ENCODE data around the gene GOLGA6A. TPM values are rescaled to one million over a fixed set of nuclear protein-coding genes. Genes with fewer than 3 reads are reported as not detected.

GOLGA6A gene
- total and polyA plus RNA-seq, 9 of the 15 experiments (the other 6 are each of a cell fraction or from before 2014, with no cell fraction given) = not detected

DNA sequence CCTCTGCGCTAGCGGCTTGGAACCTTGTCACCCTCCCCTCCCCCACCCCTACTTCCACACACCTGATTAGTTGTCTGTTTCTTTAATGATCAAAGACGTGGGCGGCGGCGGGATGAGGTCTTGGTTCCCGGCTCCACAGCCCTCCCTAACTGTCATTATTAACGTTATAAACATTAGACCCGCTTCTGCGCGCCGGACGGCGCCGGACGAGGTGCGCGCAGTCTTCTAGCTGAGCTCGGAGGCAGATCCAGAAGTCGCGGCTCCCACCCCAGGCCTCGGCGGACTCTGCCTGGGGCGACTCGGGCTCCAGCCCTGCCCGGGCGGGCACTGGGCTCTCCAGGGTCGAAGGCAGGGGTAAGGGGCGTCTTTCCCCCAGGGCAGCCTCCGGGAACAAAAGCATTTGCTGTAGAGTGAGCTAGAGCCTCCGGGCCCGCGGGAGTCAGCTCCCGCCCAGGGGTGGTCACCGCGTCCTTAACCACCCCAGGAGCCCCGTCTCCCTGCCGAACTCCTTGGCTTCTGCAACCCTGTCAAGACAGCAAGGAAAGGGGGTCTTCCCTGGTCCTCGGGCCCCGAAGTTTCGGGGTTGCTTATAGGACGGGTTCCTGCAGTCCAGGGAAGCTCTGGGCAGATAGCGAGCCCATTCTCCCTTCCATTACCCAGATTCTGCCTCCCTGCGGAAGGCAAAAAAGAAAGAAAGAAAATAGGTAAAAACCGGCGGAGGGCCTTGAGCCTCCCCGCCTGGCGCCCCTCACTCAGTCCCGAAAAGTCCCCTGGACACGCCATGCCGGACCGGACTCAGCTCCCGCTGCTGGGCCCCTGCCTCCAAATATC lies 45.8 kb upstream of the GOLGA6A start:
- ChIA-PET POLR2A (interaction anchor here (0.6 kb wide), 1 partner anchor 148 kb away, joined by 3 read pairs; no protein-coding TSS in a partner anchor), CTCF (ENCODE audit: low intra/inter-chr PET ratio) (interaction anchor here (0.6 to 6.2 kb wide), 2 partner anchors 165 to 194 kb away, joined by 3 to 37 read pairs; no protein-coding TSS in a partner anchor)
- Histone ChIP-seq H2AFZ (ENCODE audit: low read depth, low read length) (no peak overlapping the region), H3K36me3 (ENCODE audit: control insufficient read depth, insufficient read depth, low read length) (no peaks in the 10 kb centered on the region), H3K4me2 (ENCODE audit: insufficient read depth, low read length) (no peak overlapping the region), H4K20me1 (replicated peaks; ENCODE audit: control insufficient read depth, insufficient read depth, low read length) (no peaks in the 10 kb centered on the region; the same call in 1 of the 2 replicates), H3K27ac (ENCODE audit: extremely low read depth, low read depth, low read length) (no peak overlapping the region), H3K4me1 (replicated peaks in 1 of 2; ENCODE audit: control insufficient read depth in 2 of 2, insufficient read depth in 2 of 2, low read length in 2 of 2) (peaks cover 0 to 28% of the 10 kb centered on the region in 2 experiments; a peak in 2 of 5 replicates), H3K27me3 (ENCODE audit: control insufficient read depth in 2 of 2, insufficient read depth in 2 of 2, low read length in 2 of 2) (peaks cover 40 to 67% of the 10 kb centered on the region in 2 experiments), H3K79me2 (ENCODE audit: control insufficient read depth, insufficient read depth, low read length) (no peaks in the 10 kb centered on the region), H3K4me3 (no peak overlapping the region), H3K9me3 (replicated peaks; ENCODE audit: control insufficient read depth, insufficient read depth, low read depth, low read length) (no peaks in the 10 kb centered on the region), H3K9me1 (ENCODE audit: control insufficient read depth, insufficient read depth, low read length) (no peaks in the 10 kb centered on the region), H3K9ac (ENCODE audit: insufficient read depth in 1 of 2, low read depth in 2 of 2, low read length in 2 of 2) (no peak overlapping the region)
- FAIRE-seq (no peak), ATAC-seq (no peak; the same call in 2 of the 3 replicates), DNase-seq (ENCODE audit: extremely low read depth in 1 of 4, low spot score in 3 of 4) (no peak)
- in situ Hi-C loops (cut with MboI) (loop anchor here (5.0 to 25.0 kb wide), 3 partner anchors 73 to 1159 kb away; partner anchors contain the start of gene GOLGA6D), intact Hi-C loops (cut with micrococcal nuclease) (loop anchor here (1.0 kb wide), 1 partner anchor 194 kb away; no protein-coding TSS in a partner anchor)
- 19% methylated on average over 50 of the region's 53 CpGs for WGBS (ENCODE audit: insufficient coverage, low coverage, missing lambda C conversion rate)
- TF ChIP-seq ELF2 (CRISPR knock-in tag; IDR thresholded peaks at IDR 0.05) (no peak), KLF16 (IDR thresholded peaks at IDR 0.05) (no peak), EP300 (IDR thresholded peaks at IDR 0.05; ENCODE audit: low read length) (no peak), RBM14 (IDR thresholded peaks at IDR 0.05; ENCODE audit: borderline replicate concordance, insufficient read depth, low read depth, low read length) (no peak), COPS2 (conservative IDR thresholded peaks at IDR 0.05) (no peak), FOXA1 (IDR thresholded peaks at IDR 0.05; ENCODE audit: borderline replicate concordance) (no peak), ZNF408 (CRISPR knock-in tag; IDR thresholded peaks at IDR 0.05; ENCODE audit: low read depth) (no peak), ELF1 (tag; IDR thresholded peaks at IDR 0.05) (no peak)
- TF ChIP-seq, protein P1, sequence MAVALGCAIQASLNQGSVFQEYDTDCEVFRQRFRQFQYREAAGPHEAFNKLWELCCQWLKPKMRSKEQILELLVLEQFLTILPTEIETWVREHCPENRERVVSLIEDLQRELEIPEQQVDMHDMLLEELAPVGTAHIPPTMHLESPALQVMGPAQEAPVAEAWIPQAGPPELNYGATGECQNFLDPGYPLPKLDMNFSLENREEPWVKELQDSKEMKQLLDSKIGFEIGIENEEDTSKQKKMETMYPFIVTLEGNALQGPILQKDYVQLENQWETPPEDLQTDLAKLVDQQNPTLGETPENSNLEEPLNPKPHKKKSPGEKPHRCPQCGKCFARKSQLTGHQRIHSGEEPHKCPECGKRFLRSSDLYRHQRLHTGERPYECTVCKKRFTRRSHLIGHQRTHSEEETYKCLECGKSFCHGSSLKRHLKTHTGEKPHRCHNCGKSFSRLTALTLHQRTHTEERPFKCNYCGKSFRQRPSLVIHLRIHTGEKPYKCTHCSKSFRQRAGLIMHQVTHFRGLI (CRISPR knock-in tag; IDR thresholded peaks at IDR 0.05) = no peak
- BruUV-seq (replicated peaks) = no TSS peak

Data from K562 (cell line).